IMR-90 (cell line): ENCODE measurements around the gene CTRL. TPM values are rescaled to one million over a fixed set of nuclear protein-coding genes. Genes with fewer than 3 reads are reported as not detected.

Experiments
- ATAC-seq: fragments of 200-7000 bp; cut with Tn5 transposase; 2 replicates; pipeline ENCODE4 v1.9.1; 2020; ENCODE audit warnings: low read depth, mild to moderate bottlenecking, moderate library complexity
- BruUV-seq: library from RNA; stranded (reverse); fragments of 400-500 nt; replicated peaks from 2 replicates; lab custom pipeline; 2021; lab: Mats Ljungman, UMichigan
- CTCF ChIA-PET: fragments of 300-600 bp; formaldehyde crosslinking; extraction: SDS; loops from one replicate; lab custom pipeline; 2021; ENCODE audit warnings: antibody characterized with exemption; lab: Yijun Ruan, JAX
- POLR2A ChIA-PET: fragments of 300-600 bp; sonication (Branson Sonifier 250); formaldehyde crosslinking; loops from one replicate; lab custom pipeline; 2022; ENCODE audit warnings: antibody characterized with exemption; ENCODE audit not compliant: unreplicated experiment; lab: Charles Lee
- DNase-seq: peaks from one replicate; pipeline ENCODE4 v3.0.0; 2013
- H2AFZ ChIP-seq: replicated peaks from 2 replicates; pipeline ENCODE3; 2013; ENCODE audit warnings: low read length, mild to moderate bottlenecking; ENCODE audit not compliant: poor library complexity
- H2AK5ac ChIP-seq: 2 replicates; pipeline ENCODE4 v1.6.1; 2013; ENCODE audit warnings: low read depth, low read length, inconsistent platforms
- H2AK9ac ChIP-seq: replicated peaks from 2 replicates; pipeline ENCODE3; 2013; ENCODE audit warnings: mild to moderate bottlenecking, low read depth, low read length, moderate library complexity; ENCODE audit not compliant: poor library complexity
- H2BK120ac ChIP-seq: 2 replicates; pipeline ENCODE4 v1.6.1; 2013; ENCODE audit warnings: low read depth, low read length, inconsistent platforms
- H2BK15ac ChIP-seq: 3 replicates; pipeline ENCODE4 v1.6.1; 2013; ENCODE audit warnings: low read depth, low read length, inconsistent platforms
- H2BK20ac ChIP-seq: 2 replicates; pipeline ENCODE4 v1.6.1; 2013; ENCODE audit warnings: low read depth, mild to moderate bottlenecking, inconsistent platforms, low read length, moderate library complexity
- H2BK5ac ChIP-seq: 2 replicates; pipeline ENCODE4 v1.6.1; 2013; ENCODE audit warnings: mild to moderate bottlenecking, low read depth, low read length, inconsistent platforms; ENCODE audit not compliant: poor library complexity, severe bottlenecking
- H3K14ac ChIP-seq: replicated peaks from 2 replicates; pipeline ENCODE4 v1.6.1; 2013; ENCODE audit warnings: low read depth, low read length, inconsistent platforms
- H3K18ac ChIP-seq: 2 replicates; pipeline ENCODE4 v1.6.1; 2013; ENCODE audit warnings: low read depth, low read length, control low read depth
- H3K23ac ChIP-seq: 2 replicates; pipeline ENCODE4 v1.6.1; 2013; ENCODE audit warnings: low read depth, low read length, inconsistent platforms
- H3K27ac ChIP-seq: 2 replicates; pipeline ENCODE4 v1.5.1; 2013; ENCODE audit warnings: mild to moderate bottlenecking, control low read depth, low read length; ENCODE audit not compliant: insufficient read depth
- H3K27me3 ChIP-seq: 2 replicates; pipeline ENCODE4 v1.6.1; 2013; ENCODE audit warnings: low read length; ENCODE audit not compliant: control insufficient read depth, insufficient read depth
- H3K36me3 ChIP-seq: 2 replicates; pipeline ENCODE4 v1.6.1; 2013; ENCODE audit warnings: low read length, mixed read lengths; ENCODE audit not compliant: control insufficient read depth, insufficient read depth
- H3K4ac ChIP-seq: 2 replicates; pipeline ENCODE4 v1.6.1; 2013; ENCODE audit warnings: low read depth, low read length, inconsistent platforms
- H3K4me1 ChIP-seq: 2 replicates; pipeline ENCODE4 v1.6.1; 2013; ENCODE audit warnings: low read length, mixed read lengths; ENCODE audit not compliant: control insufficient read depth, insufficient read depth
- H3K4me2 ChIP-seq: 2 replicates; pipeline ENCODE4 v1.6.1; 2013; ENCODE audit warnings: low read depth, mild to moderate bottlenecking, control low read depth, low read length, moderate library complexity
- H3K4me3 ChIP-seq: 2 replicates; pipeline ENCODE4 v1.5.1; 2013; ENCODE audit warnings: low read depth, mild to moderate bottlenecking, control low read depth, low read length, moderate library complexity; ENCODE audit not compliant: insufficient read depth
- H3K56ac ChIP-seq: 2 replicates; pipeline ENCODE4 v1.6.1; 2013; ENCODE audit warnings: low read length, inconsistent platforms; ENCODE audit not compliant: insufficient read depth; ENCODE audit errors: extremely low read depth
- H3K79me1 ChIP-seq, 2 experiments: 2 replicates each; pipeline ENCODE4 v1.6.1; 2013; ENCODE audit warnings: low read length in 2 of 2, inconsistent platforms in 1 of 2, low read depth in 1 of 2
- H3K9ac ChIP-seq: 2 replicates; pipeline ENCODE4 v1.6.1; 2013; ENCODE audit warnings: low read depth, low read length, control low read depth
- H3K9me1 ChIP-seq: 2 replicates; pipeline ENCODE4 v1.6.1; 2013; ENCODE audit warnings: low read length, inconsistent platforms; ENCODE audit not compliant: insufficient read depth
- H3K9me3 ChIP-seq: 2 replicates; pipeline ENCODE4 v1.6.1; 2013; ENCODE audit warnings: low read length; ENCODE audit not compliant: control insufficient read depth, insufficient read depth
- H4K20me1 ChIP-seq: 2 replicates; pipeline ENCODE4 v1.6.1; 2013; ENCODE audit warnings: low read length, inconsistent platforms; ENCODE audit not compliant: insufficient read depth
- H4K5ac ChIP-seq: 2 replicates; pipeline ENCODE4 v1.6.1; 2013; ENCODE audit warnings: mild to moderate bottlenecking, low read depth, low read length, control low read depth
- H4K8ac ChIP-seq, 2 experiments: 2 replicates each; pipeline ENCODE4 v1.6.1; 2013; ENCODE audit warnings: low read depth in 2 of 2, low read length in 2 of 2, control low read depth in 1 of 2, inconsistent platforms in 1 of 2
- H4K91ac ChIP-seq: 2 replicates; pipeline ENCODE4 v1.6.1; 2013; ENCODE audit warnings: low read depth, low read length, inconsistent platforms; ENCODE audit not compliant: insufficient read depth
- CTCF ChIP-seq: conservative IDR thresholded peaks from 2 replicates; pipeline ENCODE4 v1.5.1; 2012; ENCODE audit warnings: mild to moderate bottlenecking, low read depth, low read length, improper control_type of control experiment
- ELK1 ChIP-seq: fragments of 150-350 bp; IDR thresholded peaks from 2 replicates; pipeline ENCODE4 v1.6.1; 2016; ENCODE audit warnings: low read depth, mild to moderate bottlenecking, low read length, moderate library complexity, borderline replicate concordance
- RAD21 ChIP-seq: IDR thresholded peaks from 2 replicates; pipeline ENCODE4 v1.6.1; 2012; ENCODE audit warnings: low read length, improper control_type of control experiment
- RFX5 ChIP-seq: IDR thresholded peaks from 2 replicates; pipeline ENCODE4 v1.8.0; 2012; ENCODE audit warnings: low read depth, mild to moderate bottlenecking, low read length, moderate library complexity
- SMC3 ChIP-seq: fragments of 150-350 bp; IDR thresholded peaks from 2 replicates; pipeline ENCODE4 v1.6.1; 2016; ENCODE audit warnings: low read depth, mild to moderate bottlenecking, antibody characterized with exemption, low read length, moderate library complexity
- USF2 ChIP-seq: fragments of 150-350 bp; IDR thresholded peaks from 2 replicates; pipeline ENCODE4 v1.6.1; 2017; ENCODE audit warnings: mild to moderate bottlenecking, antibody characterized with exemption, low read length, low read depth
- WGBS, 2 experiments: methylation state at CpG; one replicate each; pipeline versions ENCODE4 v1.1.5 to v1.1.7; 2013; ENCODE audit warnings: missing lambda C conversion rate in 2 of 2; ENCODE audit not compliant: insufficient read length in 1 of 2; ENCODE audit errors: extremely low coverage in 2 of 2; 5-methylcytosine and 5-hydroxymethylcytosine counted together
- dilution Hi-C: fragments of 300-500 bp; cut with HindIII; formaldehyde crosslinking; loops from one replicate; pipeline ENCODE4 v1.14.3; 2018; ENCODE audit warnings: low sequenced_read_pairs; ENCODE audit not compliant: unreplicated experiment
- in situ Hi-C: fragments of 300-500 bp; cut with MboI; formaldehyde crosslinking; loops from 3 replicates; pipeline ENCODE4 v1.14.3; 2019; ENCODE audit warnings: low sequenced_read_pairs, inconsistent platforms, mixed read lengths
- intact Hi-C: fragments of 100-400 bp; cut with micrococcal nuclease; formaldehyde crosslinking; loops from 2 replicates; pipeline ENCODE4 v1.10.0; 2022
- polyA plus RNA-seq, 3 experiments: library from polyadenylated mRNA; depleted of rRNA; stranded (reverse); fragments of >200 nt; gene quantifications; 2 replicates each; pipeline ENCODE4 v1.2.3, GENCODE V29; 2012; ENCODE audit warnings: low replicate concordance in 1 of 3
- total RNA-seq: library from RNA; depleted of rRNA; stranded (reverse); fragments of >200 nt; gene quantifications from 2 replicates; pipeline ENCODE4 v1.2.3, GENCODE V29; 2012

The CTRL gene
- total and polyA plus RNA-seq, 2 of the 4 experiments (the other 2 are of a cell fraction), result 0.18 to 1.1 TPM

- Histone ChIP-seq H4K20me1 (peaks cover 54% of the 10 kb centered on the region), H3K4me3 (no peak overlapping the region), H3K9ac (no peak overlapping the region), H3K9me1 (peaks cover 34% of the 10 kb centered on the region), H4K8ac (no peak overlapping the region), H3K23ac (0 out of 2 replicates have a peak overlapping the region, but pooled peaks have one; percentile 4), H3K18ac (no peak overlapping the region), H2BK5ac (no peak overlapping the region), H3K4ac (no peak overlapping the region; the same call in 1 of the 2 replicates), H3K56ac (no peak overlapping the region), H2BK20ac (no peak overlapping the region), H3K4me2 (no peak overlapping the region), H3K36me3 (peaks cover 15% of the 10 kb centered on the region), H3K9me3 (no peaks in the 10 kb centered on the region), H2AFZ (no peak overlapping the region), H3K27ac (no peak overlapping the region), H3K4me1 (peaks cover 23% of the 10 kb centered on the region), H3K27me3 (no peaks in the 10 kb centered on the region), H2BK15ac (no peak overlapping the region), H2AK5ac (no peak overlapping the region), H2AK9ac (peak overlapping the region; percentile 22), H2BK120ac (no peak overlapping the region), H4K5ac (no peak overlapping the region), H4K91ac (no peak overlapping the region), H3K14ac (no peak overlapping the region), H3K79me1 (peaks cover 17 to 61% of the 10 kb centered on the region in 2 experiments)
- dilution Hi-C loops, result no loop called here
- in situ Hi-C loops, result no loop called here
- DNase-seq (peak; percentile 24), ATAC-seq (peak; percentile 19; the same call in 1 of the 2 replicates)
- WGBS, 2 experiments, result 100% methylated on average over 2 of the region's 7 CpGs; no CpG with 5 or more reads in 1 of the 2 experiments
- TF ChIP-seq USF2 (no peak), CTCF (no peak), ELK1 (no peak), SMC3 (no peak), RFX5 (no peak), RAD21 (no peak)
- ChIA-PET POLR2A (interaction anchor here (1.1 kb wide), 1 partner anchor 9 kb away, joined by 3 read pairs; no protein-coding TSS in a partner anchor), CTCF (interaction anchor here (0.6 to 1.2 kb wide), 2 partner anchors 99 to 124 kb away, joined by 3 read pairs; no protein-coding TSS in a partner anchor)
- intact Hi-C loops, result no loop called here
- BruUV-seq, result no TSS peak
Observed at GRCh38 chr16:67915831-67916723, 15.6 kb downstream of the CTRL start.
